H9 (cell line): ENCODE results near the gene PKN1. TPM values are rescaled to one million over a fixed set of nuclear protein-coding genes. Genes with fewer than 3 reads are reported as not detected.

Source experiments
- DNase-seq: peaks from one replicate; pipeline ENCODE4 v3.0.0-alpha.2; 2017
- H2AFZ ChIP-seq: one replicate; pipeline ENCODE4 v1.6.1; 2013; ENCODE audit warnings: mild to moderate bottlenecking, low read length, control low read depth, moderate library complexity
- H2AK5ac ChIP-seq: 2 replicates; pipeline ENCODE4 v1.6.1; 2013; ENCODE audit warnings: low read length, control low read depth, mixed read lengths; ENCODE audit not compliant: insufficient read length
- H2BK120ac ChIP-seq: one replicate; pipeline ENCODE4 v1.6.1; 2013; ENCODE audit warnings: low read depth, mild to moderate bottlenecking, low read length, control low read depth, inconsistent platforms; ENCODE audit not compliant: poor library complexity, severe bottlenecking
- H2BK12ac ChIP-seq: 2 replicates; pipeline ENCODE4 v1.6.1; 2013; ENCODE audit warnings: low read length, control low read depth, mixed read lengths, low read depth; ENCODE audit not compliant: insufficient read length
- H2BK15ac ChIP-seq: 2 replicates; pipeline ENCODE4 v1.6.1; 2013; ENCODE audit warnings: low read depth, low read length, control low read depth
- H2BK20ac ChIP-seq: one replicate; pipeline ENCODE4 v1.6.1; 2013; ENCODE audit warnings: low read depth, mild to moderate bottlenecking, low read length, control low read depth, inconsistent platforms; ENCODE audit not compliant: poor library complexity, severe bottlenecking
- H2BK5ac ChIP-seq: 2 replicates; pipeline ENCODE4 v1.6.1; 2013; ENCODE audit warnings: low read length, control low read depth, mixed read lengths; ENCODE audit not compliant: insufficient read length
- H3K14ac ChIP-seq: 2 replicates; pipeline ENCODE4 v1.6.1; 2013; ENCODE audit warnings: low read length, control low read depth; ENCODE audit not compliant: insufficient read depth
- H3K18ac ChIP-seq: 2 replicates; pipeline ENCODE4 v1.6.1; 2013; ENCODE audit warnings: low read depth, mild to moderate bottlenecking, mixed read lengths, low read length, control low read depth; ENCODE audit not compliant: insufficient read length
- H3K23ac ChIP-seq: 2 replicates; pipeline ENCODE4 v1.6.1; 2013; ENCODE audit warnings: low read length, control low read depth, mixed read lengths, low read depth; ENCODE audit not compliant: insufficient read length
- H3K23me2 ChIP-seq: 2 replicates; pipeline ENCODE4 v1.6.1; 2013; ENCODE audit warnings: low read depth, mild to moderate bottlenecking, mixed read lengths, low read length, control low read depth; ENCODE audit not compliant: insufficient read length, poor library complexity, severe bottlenecking
- H3K27ac ChIP-seq: 2 replicates; pipeline ENCODE4 v1.5.1; 2013; ENCODE audit warnings: low read length, control low read depth, mixed read lengths, low read depth; ENCODE audit not compliant: insufficient read length
- H3K27me3 ChIP-seq: 2 replicates; pipeline ENCODE4 v1.6.1; 2013; ENCODE audit warnings: low read length, control low read depth, inconsistent platforms; ENCODE audit not compliant: insufficient read depth
- H3K4ac ChIP-seq: 2 replicates; pipeline ENCODE4 v1.6.1; 2013; ENCODE audit warnings: low read depth, mild to moderate bottlenecking, control low read depth, inconsistent platforms, low read length, moderate library complexity
- H3K4me1 ChIP-seq: 2 replicates; pipeline ENCODE4 v1.6.1; 2013; ENCODE audit warnings: low read length, control low read depth, inconsistent platforms; ENCODE audit not compliant: insufficient read depth
- H3K4me2 ChIP-seq: 2 replicates; pipeline ENCODE4 v1.6.1; 2013; ENCODE audit warnings: low read length, control low read depth, mixed read lengths; ENCODE audit not compliant: insufficient read length, insufficient read depth
- H3K56ac ChIP-seq: 2 replicates; pipeline ENCODE4 v1.6.1; 2013; ENCODE audit warnings: low read depth, mild to moderate bottlenecking, mixed read lengths, low read length, control low read depth; ENCODE audit not compliant: insufficient read length
- H3K79me1 ChIP-seq: 2 replicates; pipeline ENCODE4 v1.6.1; 2013; ENCODE audit warnings: low read depth, mild to moderate bottlenecking, moderate library complexity, low read length, control low read depth, inconsistent platforms; ENCODE audit not compliant: insufficient read depth, poor library complexity, severe bottlenecking
- H3K79me2 ChIP-seq: 2 replicates; pipeline ENCODE4 v1.6.1; 2013; ENCODE audit warnings: low read length, control low read depth, inconsistent platforms; ENCODE audit not compliant: insufficient read depth
- H3K9ac ChIP-seq: 2 replicates; pipeline ENCODE4 v1.6.1; 2013; ENCODE audit warnings: low read length, control low read depth, mixed read lengths; ENCODE audit not compliant: insufficient read length; ENCODE audit errors: extremely low read depth
- H3K9me3 ChIP-seq: one replicate; pipeline ENCODE4 v1.6.1; 2013; ENCODE audit warnings: low read depth, low read length, inconsistent platforms; ENCODE audit not compliant: control insufficient read depth
- H3T11ph ChIP-seq: one replicate; pipeline ENCODE4 v1.6.1; 2013; ENCODE audit warnings: mild to moderate bottlenecking, low read length, control low read depth, inconsistent platforms
- H4K20me1 ChIP-seq: one replicate; pipeline ENCODE4 v1.6.1; 2013; ENCODE audit not compliant: control insufficient read depth, insufficient read length, insufficient read depth
- H4K5ac ChIP-seq: 2 replicates; pipeline ENCODE4 v1.6.1; 2013; ENCODE audit warnings: low read depth, mild to moderate bottlenecking, mixed read lengths, low read length, control low read depth; ENCODE audit not compliant: insufficient read length
- H4K8ac ChIP-seq: replicated peaks from 2 replicates; pipeline ENCODE4 v1.6.1; 2013; ENCODE audit warnings: low read length, control low read depth, mixed read lengths, low read depth; ENCODE audit not compliant: insufficient read length
- H4K91ac ChIP-seq: 2 replicates; pipeline ENCODE4 v1.6.1; 2013; ENCODE audit warnings: low read depth, mild to moderate bottlenecking, moderate library complexity, mixed read lengths, low read length, control low read depth; ENCODE audit not compliant: insufficient read length
- H3K27ac Mint-ChIP-seq, 3 experiments: 2 replicates in 2 of 3; 3 replicates in 1 of 3; pipeline ENCODE4 v1.8.0; 2020 to 2021; ENCODE audit warnings: mixed read lengths in 3 of 3, mild to moderate bottlenecking in 1 of 3, moderate library complexity in 1 of 3
- H3K27me3 Mint-ChIP-seq: 2 replicates; pipeline ENCODE4 v1.8.0; 2021; ENCODE audit warnings: low read depth, mild to moderate bottlenecking, moderate library complexity, mixed read lengths
- H3K36me3 Mint-ChIP-seq, 3 experiments: 2 replicates in 2 of 3; 3 replicates in 1 of 3; pipeline ENCODE4 v1.8.0; 2020 to 2021; ENCODE audit warnings: low read depth in 3 of 3, mixed read lengths in 3 of 3; ENCODE audit not compliant: insufficient read depth in 1 of 3
- H3K4me1 Mint-ChIP-seq, 2 experiments: 2 replicates each; pipeline ENCODE4 v1.8.0; 2020; ENCODE audit warnings: mixed read lengths in 2 of 2
- H3K4me3 Mint-ChIP-seq, 2 experiments: 2 replicates in 1 of 2; 3 replicates in 1 of 2; pipeline ENCODE4 v1.8.0; 2020 to 2021; ENCODE audit warnings: mild to moderate bottlenecking in 2 of 2, mixed read lengths in 2 of 2, moderate library complexity in 1 of 2
- H3K9me3 Mint-ChIP-seq, 2 experiments: 2 replicates in 1 of 2; 3 replicates in 1 of 2; pipeline ENCODE4 v1.8.0; 2020; ENCODE audit warnings: mild to moderate bottlenecking in 2 of 2, mixed read lengths in 2 of 2, moderate library complexity in 1 of 2
- WGBS: extraction: QIAGEN DNeasy Blood & Tissue Kit; methylation state at CpG from one replicate; pipeline ENCODE4 v1.1.7; 2013; ENCODE audit warnings: missing lambda C conversion rate, low lambda C conversion rate, mixed read lengths; ENCODE audit not compliant: insufficient read length; ENCODE audit errors: extremely low coverage; 5-methylcytosine and 5-hydroxymethylcytosine counted together
- total RNA-seq: library from RNA; stranded (reverse); gene quantifications from 2 replicates; pipeline ENCODE4 v1.2.1, GENCODE V29; 2021
- TF ChIP-seq, protein P1 (sequence below): fragments of 200-600 bp; sonication (generic); conservative IDR thresholded peaks from 3 replicates; pipeline ENCODE4 v1.8.0; 2021; ENCODE audit warnings: antibody characterized with exemption, mild to moderate bottlenecking

PKN1 gene
- total RNA-seq, 1 experiment from 2014 or later, result 159 TPM

DNA sequence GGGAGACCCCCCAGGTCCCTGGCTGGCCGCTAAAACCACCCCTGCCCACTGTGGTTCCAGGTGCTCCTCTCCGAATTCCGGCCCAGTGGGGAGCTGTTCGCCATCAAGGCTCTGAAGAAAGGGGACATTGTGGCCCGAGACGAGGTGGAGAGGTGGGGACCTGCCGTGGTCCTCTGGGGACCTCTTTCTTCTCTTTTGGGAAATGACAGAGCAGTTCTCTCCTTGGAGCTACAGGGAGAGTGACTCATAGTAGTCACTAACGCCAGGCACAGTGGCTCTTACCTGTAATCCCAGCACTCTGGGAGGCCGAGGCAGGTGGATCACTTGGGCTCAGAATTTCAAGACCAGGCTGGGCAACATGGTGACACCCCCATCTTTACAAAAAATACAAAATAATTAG lies 34.7 kb downstream of the PKN1 start:
- no peaks in the 10 kb centered on the region for H3K4me1 ChIP-seq
- no peak overlapping the region for H3K14ac ChIP-seq
- no peak overlapping the region for H4K91ac ChIP-seq
- peaks cover 5% of the 10 kb centered on the region for H3K23me2 ChIP-seq
- H3K4ac ChIP-seq, result no peak overlapping the region
- H3K9me3 Mint-ChIP-seq, result no peaks in the 10 kb centered on the region
- H3K4me2 ChIP-seq, result no peak overlapping the region
- H2AFZ ChIP-seq, result no peak overlapping the region
- H3K56ac ChIP-seq, result no peak overlapping the region
- no peaks in the 10 kb centered on the region for H3K79me1 ChIP-seq
- H2BK15ac ChIP-seq, result no peak overlapping the region
- H3K27me3 ChIP-seq, result no peaks in the 10 kb centered on the region
- H3K36me3 Mint-ChIP-seq, result peaks cover 14 to 59% (median 58%) of the 10 kb centered on the region in 3 experiments; a peak in 6 of 7 replicates
- H2BK5ac ChIP-seq, result no peak overlapping the region
- H4K8ac ChIP-seq, result no peak overlapping the region
- H3K27ac ChIP-seq, result no peak overlapping the region
- no peaks in the 10 kb centered on the region for H3K79me2 ChIP-seq
- no CpG with 5 or more reads among the region's 9 CpGs for WGBS
- no peak overlapping the region for H2BK20ac ChIP-seq
- no peak overlapping the region for H3T11ph ChIP-seq
- no peak for DNase-seq
- no peak overlapping the region for H3K27ac Mint-ChIP-seq
- H4K20me1 ChIP-seq, result no peaks in the 10 kb centered on the region
- no peak overlapping the region for H3K23ac ChIP-seq
- H3K4me1 Mint-ChIP-seq, result peaks cover 5 to 6% of the 10 kb centered on the region in 2 experiments; a peak in 3 of 4 replicates
- H3K27me3 Mint-ChIP-seq, result peaks cover 2% of the 10 kb centered on the region; the same call in 1 of the 2 replicates
- no peak overlapping the region for H3K4me3 Mint-ChIP-seq
- TF ChIP-seq, protein P1, sequence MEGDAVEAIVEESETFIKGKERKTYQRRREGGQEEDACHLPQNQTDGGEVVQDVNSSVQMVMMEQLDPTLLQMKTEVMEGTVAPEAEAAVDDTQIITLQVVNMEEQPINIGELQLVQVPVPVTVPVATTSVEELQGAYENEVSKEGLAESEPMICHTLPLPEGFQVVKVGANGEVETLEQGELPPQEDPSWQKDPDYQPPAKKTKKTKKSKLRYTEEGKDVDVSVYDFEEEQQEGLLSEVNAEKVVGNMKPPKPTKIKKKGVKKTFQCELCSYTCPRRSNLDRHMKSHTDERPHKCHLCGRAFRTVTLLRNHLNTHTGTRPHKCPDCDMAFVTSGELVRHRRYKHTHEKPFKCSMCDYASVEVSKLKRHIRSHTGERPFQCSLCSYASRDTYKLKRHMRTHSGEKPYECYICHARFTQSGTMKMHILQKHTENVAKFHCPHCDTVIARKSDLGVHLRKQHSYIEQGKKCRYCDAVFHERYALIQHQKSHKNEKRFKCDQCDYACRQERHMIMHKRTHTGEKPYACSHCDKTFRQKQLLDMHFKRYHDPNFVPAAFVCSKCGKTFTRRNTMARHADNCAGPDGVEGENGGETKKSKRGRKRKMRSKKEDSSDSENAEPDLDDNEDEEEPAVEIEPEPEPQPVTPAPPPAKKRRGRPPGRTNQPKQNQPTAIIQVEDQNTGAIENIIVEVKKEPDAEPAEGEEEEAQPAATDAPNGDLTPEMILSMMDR, result peak; percentile 22; the same call in 2 of the 3 replicates
- H2BK12ac ChIP-seq, result no peak overlapping the region
- H3K18ac ChIP-seq, result no peak overlapping the region
- H2BK120ac ChIP-seq, result no peak overlapping the region
- H2AK5ac ChIP-seq, result no peak overlapping the region
- no peaks in the 10 kb centered on the region for H3K9me3 ChIP-seq
- no peak overlapping the region for H4K5ac ChIP-seq
- H3K9ac ChIP-seq, result no peak overlapping the region
